K562 (cell line): ENCODE results near the gene TRPC1. TPM values are rescaled to one million over a fixed set of nuclear protein-coding genes. Genes with fewer than 3 reads are reported as not detected.

ENCODE experiments used
- ATAC-seq: fragments of 200-7000 bp; cut with Tn5 transposase; 3 replicates; pipeline ENCODE4 v1.9.1; 2020; ENCODE audit warnings: moderate library complexity
- BruUV-seq: library from RNA; stranded (reverse); fragments of 400-500 nt; replicated peaks from 2 replicates; lab custom pipeline; 2021; lab: Mats Ljungman, UMichigan
- CTCF ChIA-PET: fragments of 300-600 bp; formaldehyde crosslinking; extraction: SDS; loops from one replicate; lab custom pipeline; 2021; ENCODE audit warnings: low intra/inter-chr PET ratio; lab: Yijun Ruan, JAX
- POLR2A ChIA-PET: fragments of 300-600, 350-650 bp; sonication (Branson Sonifier 250); formaldehyde crosslinking; extraction: SDS; loops from one replicate; lab custom pipeline; 2021; ENCODE audit warnings: antibody characterized with exemption, inconsistent platforms; lab: Yijun Ruan, JAX
- DNase-seq, 4 experiments: peaks; one replicate each; pipeline versions ENCODE4 v3.0.0 to v3.0.0-alpha.2; 2011 to 2018; ENCODE audit warnings: low spot score in 3 of 4, mixed read lengths in 3 of 4; ENCODE audit errors: extremely low read depth in 1 of 4
- FAIRE-seq: peaks from 2 replicates; lab custom pipeline; 2011; peaks lifted over from hg19 to GRCh38; lab: Jason Lieb, UNC
- H2AFZ ChIP-seq: 2 replicates; pipeline ENCODE4 v1.6.0; 2011; ENCODE audit warnings: low read depth, low read length, control low read depth, inconsistent platforms
- H3K27ac ChIP-seq: fragments of 200-600 bp; 3 replicates; pipeline ENCODE4 v1.8.0; 2011; ENCODE audit warnings: low read depth, mild to moderate bottlenecking, control low read depth, inconsistent platforms, low read length, moderate library complexity, mixed read lengths; ENCODE audit errors: extremely low read depth
- H3K27me3 ChIP-seq, 2 experiments: fragments of 300-600 bp in 1 of 2; 2 replicates in 1 of 2; 3 replicates in 1 of 2; pipeline versions ENCODE4 v1.6.0 to v1.8.0; 2011; ENCODE audit warnings: inconsistent platforms in 2 of 2, low read length in 2 of 2, mild to moderate bottlenecking in 1 of 2, mixed read lengths in 1 of 2, moderate library complexity in 1 of 2; ENCODE audit not compliant: control insufficient read depth in 2 of 2, insufficient read depth in 2 of 2
- H3K36me3 ChIP-seq: fragments of 300-600 bp; 3 replicates; pipeline ENCODE4 v1.8.0; 2011; ENCODE audit warnings: mild to moderate bottlenecking, low read length, inconsistent platforms; ENCODE audit not compliant: control insufficient read depth, insufficient read depth
- H3K4me1 ChIP-seq, 2 experiments: fragments of 200-600 bp in 1 of 2; replicated peaks in 1 of 2; 2 replicates in 1 of 2; 3 replicates in 1 of 2; pipeline versions ENCODE4 v1.5.1 to v1.8.0; 2011; ENCODE audit warnings: inconsistent platforms in 2 of 2, low read length in 2 of 2, mild to moderate bottlenecking in 1 of 2, mixed read lengths in 1 of 2, moderate library complexity in 1 of 2; ENCODE audit not compliant: control insufficient read depth in 2 of 2, insufficient read depth in 2 of 2
- H3K4me2 ChIP-seq: 2 replicates; pipeline ENCODE4 v1.6.1; 2011; ENCODE audit warnings: low read length, control low read depth, inconsistent platforms, mixed read lengths; ENCODE audit not compliant: insufficient read depth
- H3K4me3 ChIP-seq: fragments of 200-600 bp; sonication (generic), shearing (Covaris generic); 2 replicates; pipeline ENCODE4 v1.5.1; 2016; ENCODE audit warnings: control low read depth, inconsistent platforms
- H3K79me2 ChIP-seq: fragments of 200-600 bp; 3 replicates; pipeline ENCODE4 v1.8.0; 2011; ENCODE audit warnings: low read length, inconsistent platforms; ENCODE audit not compliant: control insufficient read depth, insufficient read depth
- H3K9ac ChIP-seq, 2 experiments: 2 replicates each; pipeline versions ENCODE4 v1.6.0 to v1.6.1; 2011; ENCODE audit warnings: low read depth in 2 of 2, low read length in 2 of 2, control low read depth in 1 of 2, inconsistent platforms in 1 of 2, mild to moderate bottlenecking in 1 of 2, mixed read lengths in 1 of 2; ENCODE audit not compliant: insufficient read depth in 1 of 2
- H3K9me1 ChIP-seq: one replicate; pipeline ENCODE4 v1.6.0; 2011; ENCODE audit warnings: inconsistent platforms, mild to moderate bottlenecking, low read length, moderate library complexity; ENCODE audit not compliant: control insufficient read depth, insufficient read depth
- H3K9me3 ChIP-seq: replicated peaks from 2 replicates; pipeline ENCODE4 v1.5.1; 2011; ENCODE audit warnings: low read depth, low read length, inconsistent platforms; ENCODE audit not compliant: control insufficient read depth, insufficient read depth
- H4K20me1 ChIP-seq: replicated peaks from 2 replicates; pipeline ENCODE4 v1.6.1; 2011; ENCODE audit warnings: low read length, inconsistent platforms, mixed read lengths; ENCODE audit not compliant: control insufficient read depth, insufficient read depth
- BRD9 ChIP-seq: fragments of 450-650 bp; IDR thresholded peaks from 2 replicates; pipeline ENCODE4 v1.6.1; 2018; ENCODE audit warnings: low read depth; ENCODE audit not compliant: partially characterized antibody
- NR2F6 ChIP-seq: fragments of 450-650 bp; formaldehyde crosslinking; IDR thresholded peaks from 2 replicates; pipeline ENCODE4 v1.4.0; 2020; ENCODE audit warnings: mild to moderate bottlenecking
- STAT5B ChIP-seq: fragments of 250-450 bp; sonication (Bioruptor Pico); IDR thresholded peaks from 2 replicates; pipeline ENCODE4 v1.8.0; 2021; ENCODE audit warnings: mild to moderate bottlenecking, inconsistent platforms
- XRCC5 ChIP-seq: fragments of 200-400 bp; formaldehyde crosslinking; IDR thresholded peaks from 2 replicates; pipeline ENCODE4 v1.6.1; 2017; ENCODE audit warnings: low read depth, mild to moderate bottlenecking, low read length
- ZFX ChIP-seq: sonication (generic); formaldehyde crosslinking; IDR thresholded peaks from 2 replicates; pipeline ENCODE4 v1.8.0; 2022; ENCODE audit warnings: mild to moderate bottlenecking, missing genetic modification reagents, moderate library complexity
- ZNF212 ChIP-seq: fragments of 450-650 bp; formaldehyde crosslinking; IDR thresholded peaks from 2 replicates; pipeline ENCODE4 v1.4.0; 2020; ENCODE audit warnings: mild to moderate bottlenecking
- WGBS: fragments of 100-300 bp; shearing (Covaris generic); methylation state at CpG from one replicate; pipeline ENCODE4 v1.1.6; 2016; ENCODE audit warnings: low coverage, mixed read lengths; ENCODE audit not compliant: insufficient coverage; ENCODE audit errors: missing lambda C conversion rate; 5-methylcytosine and 5-hydroxymethylcytosine counted together
- in situ Hi-C: fragments of 300-500 bp; cut with MboI; formaldehyde crosslinking; loops from 4 replicates; pipeline ENCODE4 v1.15.0; 2018; ENCODE audit warnings: inconsistent platforms, mixed read lengths
- intact Hi-C: fragments of 100-400 bp; cut with micrococcal nuclease; formaldehyde crosslinking; loops from 2 replicates; pipeline ENCODE4 v1.14.2; 2022
- polyA plus RNA-seq, 8 experiments: library from polyadenylated mRNA; depleted of rRNA in 4 of 8; stranded (reverse) in 5 of 8; unstranded in 3 of 8; fragments of >200 nt; fragmentation: Nextera tagmentation in 2 of 8; fragmentation: Illumina TruSeq in 1 of 8; extraction: Ambion mirVana in 2 of 8; extraction: Trizol in 1 of 8; gene quantifications; 2 replicates each; pipeline versions ENCODE4 v1.2.1 to v1.2.3, GENCODE V29; 2011 to 2014; ENCODE audit warnings: inconsistent platforms in 1 of 8, missing spikeins in 1 of 8
- total RNA-seq, 7 experiments: library from RNA; depleted of rRNA in 6 of 7; stranded (reverse); fragments of >200 nt in 6 of 7; fragmentation: Illumina TruSeq in 2 of 7; extraction: Trizol in 2 of 7; gene quantifications; 2 replicates each; pipeline versions ENCODE4 v1.2.1 to v1.2.3, GENCODE V29; 2011 to 2021; ENCODE audit warnings: low replicate concordance in 1 of 7
- TF ChIP-seq, protein P1 (sequence below), 2 experiments: fragments of 150-350 bp in 1 of 2; IDR thresholded peaks; 2 replicates each; pipeline ENCODE4 v1.6.1; 2012 to 2016; ENCODE audit warnings: low read depth in 2 of 2, low read length in 2 of 2, mild to moderate bottlenecking in 1 of 2, moderate library complexity in 1 of 2
- TF ChIP-seq, protein P2 (sequence below): sonication (generic); formaldehyde crosslinking; IDR thresholded peaks from 2 replicates; pipeline ENCODE4 v1.4.0; 2020; ENCODE audit warnings: mild to moderate bottlenecking, missing genetic modification reagents
- TF ChIP-seq, protein P3 (sequence below): fragments of 250-450 bp; sonication (Bioruptor Pico); IDR thresholded peaks from 2 replicates; pipeline ENCODE4 v1.8.0; 2021; ENCODE audit warnings: moderate library complexity, mild to moderate bottlenecking, inconsistent platforms
- TF ChIP-seq, protein P4 (sequence below): fragments of 450-650 bp; IDR thresholded peaks from 2 replicates; pipeline ENCODE4 v1.6.1; 2017; ENCODE audit warnings: antibody characterized with exemption
- TF ChIP-seq, protein P5 (sequence below): fragments of 150-350 bp; conservative IDR thresholded peaks from 2 replicates; pipeline ENCODE4 v1.6.1; 2014; ENCODE audit warnings: low read length

Gene TRPC1
- total and polyA plus RNA-seq, 9 of the 15 experiments (the other 6 are each of a cell fraction or from before 2014, with no cell fraction given): 1.4 to 6.5 (median 3.0) TPM

DNA sequence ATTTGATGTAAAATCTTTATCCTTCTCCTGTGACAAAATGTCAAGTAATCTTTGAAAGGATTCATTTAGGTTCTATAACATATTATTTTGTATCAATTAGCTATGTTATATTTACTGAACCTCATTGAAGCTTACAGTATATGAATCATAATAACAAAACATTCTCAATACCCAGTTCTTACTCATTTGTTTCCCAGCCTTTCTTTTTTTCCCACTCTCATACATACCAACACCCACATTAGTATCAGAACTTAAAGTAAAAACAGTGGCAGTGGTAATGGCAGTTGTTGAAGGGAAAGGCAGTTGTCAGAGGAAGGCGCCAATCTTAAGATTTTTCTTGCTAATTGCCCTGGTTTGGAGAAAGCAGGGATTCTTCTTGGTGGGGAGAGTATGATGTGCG is 33.2 kb upstream of the TRPC1 start (continued):
- TF ChIP-seq, protein P1, sequence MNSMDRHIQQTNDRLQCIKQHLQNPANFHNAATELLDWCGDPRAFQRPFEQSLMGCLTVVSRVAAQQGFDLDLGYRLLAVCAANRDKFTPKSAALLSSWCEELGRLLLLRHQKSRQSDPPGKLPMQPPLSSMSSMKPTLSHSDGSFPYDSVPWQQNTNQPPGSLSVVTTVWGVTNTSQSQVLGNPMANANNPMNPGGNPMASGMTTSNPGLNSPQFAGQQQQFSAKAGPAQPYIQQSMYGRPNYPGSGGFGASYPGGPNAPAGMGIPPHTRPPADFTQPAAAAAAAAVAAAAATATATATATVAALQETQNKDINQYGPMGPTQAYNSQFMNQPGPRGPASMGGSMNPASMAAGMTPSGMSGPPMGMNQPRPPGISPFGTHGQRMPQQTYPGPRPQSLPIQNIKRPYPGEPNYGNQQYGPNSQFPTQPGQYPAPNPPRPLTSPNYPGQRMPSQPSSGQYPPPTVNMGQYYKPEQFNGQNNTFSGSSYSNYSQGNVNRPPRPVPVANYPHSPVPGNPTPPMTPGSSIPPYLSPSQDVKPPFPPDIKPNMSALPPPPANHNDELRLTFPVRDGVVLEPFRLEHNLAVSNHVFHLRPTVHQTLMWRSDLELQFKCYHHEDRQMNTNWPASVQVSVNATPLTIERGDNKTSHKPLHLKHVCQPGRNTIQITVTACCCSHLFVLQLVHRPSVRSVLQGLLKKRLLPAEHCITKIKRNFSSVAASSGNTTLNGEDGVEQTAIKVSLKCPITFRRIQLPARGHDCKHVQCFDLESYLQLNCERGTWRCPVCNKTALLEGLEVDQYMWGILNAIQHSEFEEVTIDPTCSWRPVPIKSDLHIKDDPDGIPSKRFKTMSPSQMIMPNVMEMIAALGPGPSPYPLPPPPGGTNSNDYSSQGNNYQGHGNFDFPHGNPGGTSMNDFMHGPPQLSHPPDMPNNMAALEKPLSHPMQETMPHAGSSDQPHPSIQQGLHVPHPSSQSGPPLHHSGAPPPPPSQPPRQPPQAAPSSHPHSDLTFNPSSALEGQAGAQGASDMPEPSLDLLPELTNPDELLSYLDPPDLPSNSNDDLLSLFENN (IDR thresholded peaks at IDR 0.05; ENCODE audit: low read depth in 2 of 2, low read length in 2 of 2): no peak
- TF ChIP-seq XRCC5: no peak
- TF ChIP-seq, all 486 proteins: peak for 0

DNA sequence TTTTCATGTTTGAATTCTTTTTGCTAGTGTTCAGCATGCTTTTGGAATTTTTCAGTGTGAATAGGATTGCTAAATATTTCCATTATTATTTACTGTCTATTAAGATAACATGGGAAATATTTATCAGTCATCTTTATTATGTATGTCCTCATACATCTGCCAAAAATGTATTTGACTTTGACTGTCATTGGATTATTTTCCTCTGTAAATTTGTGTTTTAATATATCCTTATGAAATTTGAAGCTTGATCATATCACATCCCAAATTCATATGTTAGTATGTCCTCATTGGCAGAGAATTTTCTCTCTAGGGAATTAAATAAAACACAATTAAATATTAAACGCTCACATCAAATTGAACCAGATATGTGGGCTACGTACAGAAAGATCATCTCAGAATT is 32.3 kb upstream of the TRPC1 start:
- intact Hi-C loops (no loop called here), in situ Hi-C loops (no loop called here)
- Histone ChIP-seq H3K9me3 (no peaks in the 10 kb centered on the region), H3K27ac (no peak overlapping the region), H3K9me1 (no peaks in the 10 kb centered on the region), H3K4me2 (no peak overlapping the region), H3K4me1 (no peaks in the 10 kb centered on the region; a peak in 1 of 5 replicates), H3K27me3 (no peaks in the 10 kb centered on the region), H2AFZ (no peak overlapping the region), H3K9ac (no peak overlapping the region), H4K20me1 (no peaks in the 10 kb centered on the region), H3K36me3 (no peaks in the 10 kb centered on the region; the same call in 1 of the 3 replicates), H3K4me3 (no peak overlapping the region), H3K79me2 (no peaks in the 10 kb centered on the region)
- ATAC-seq (no peak), DNase-seq (no peak), FAIRE-seq (no peak)
- WGBS: 85% methylated on average over 2 of the region's 2 CpGs
- POLR2A ChIA-PET: no interaction called here
- BruUV-seq: no TSS peak
- CTCF ChIA-PET: no interaction called here
- TF ChIP-seq, protein P2, sequence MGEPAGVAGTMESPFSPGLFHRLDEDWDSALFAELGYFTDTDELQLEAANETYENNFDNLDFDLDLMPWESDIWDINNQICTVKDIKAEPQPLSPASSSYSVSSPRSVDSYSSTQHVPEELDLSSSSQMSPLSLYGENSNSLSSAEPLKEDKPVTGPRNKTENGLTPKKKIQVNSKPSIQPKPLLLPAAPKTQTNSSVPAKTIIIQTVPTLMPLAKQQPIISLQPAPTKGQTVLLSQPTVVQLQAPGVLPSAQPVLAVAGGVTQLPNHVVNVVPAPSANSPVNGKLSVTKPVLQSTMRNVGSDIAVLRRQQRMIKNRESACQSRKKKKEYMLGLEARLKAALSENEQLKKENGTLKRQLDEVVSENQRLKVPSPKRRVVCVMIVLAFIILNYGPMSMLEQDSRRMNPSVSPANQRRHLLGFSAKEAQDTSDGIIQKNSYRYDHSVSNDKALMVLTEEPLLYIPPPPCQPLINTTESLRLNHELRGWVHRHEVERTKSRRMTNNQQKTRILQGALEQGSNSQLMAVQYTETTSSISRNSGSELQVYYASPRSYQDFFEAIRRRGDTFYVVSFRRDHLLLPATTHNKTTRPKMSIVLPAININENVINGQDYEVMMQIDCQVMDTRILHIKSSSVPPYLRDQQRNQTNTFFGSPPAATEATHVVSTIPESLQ (CRISPR knock-in tag): no peak
- TF ChIP-seq, protein P3, sequence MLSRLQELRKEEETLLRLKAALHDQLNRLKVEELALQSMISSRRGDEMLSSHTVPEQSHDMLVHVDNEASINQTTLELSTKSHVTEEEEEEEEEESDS (CRISPR knock-in tag): no peak
- TF ChIP-seq ZNF212: no peak
- TF ChIP-seq, protein P4, sequence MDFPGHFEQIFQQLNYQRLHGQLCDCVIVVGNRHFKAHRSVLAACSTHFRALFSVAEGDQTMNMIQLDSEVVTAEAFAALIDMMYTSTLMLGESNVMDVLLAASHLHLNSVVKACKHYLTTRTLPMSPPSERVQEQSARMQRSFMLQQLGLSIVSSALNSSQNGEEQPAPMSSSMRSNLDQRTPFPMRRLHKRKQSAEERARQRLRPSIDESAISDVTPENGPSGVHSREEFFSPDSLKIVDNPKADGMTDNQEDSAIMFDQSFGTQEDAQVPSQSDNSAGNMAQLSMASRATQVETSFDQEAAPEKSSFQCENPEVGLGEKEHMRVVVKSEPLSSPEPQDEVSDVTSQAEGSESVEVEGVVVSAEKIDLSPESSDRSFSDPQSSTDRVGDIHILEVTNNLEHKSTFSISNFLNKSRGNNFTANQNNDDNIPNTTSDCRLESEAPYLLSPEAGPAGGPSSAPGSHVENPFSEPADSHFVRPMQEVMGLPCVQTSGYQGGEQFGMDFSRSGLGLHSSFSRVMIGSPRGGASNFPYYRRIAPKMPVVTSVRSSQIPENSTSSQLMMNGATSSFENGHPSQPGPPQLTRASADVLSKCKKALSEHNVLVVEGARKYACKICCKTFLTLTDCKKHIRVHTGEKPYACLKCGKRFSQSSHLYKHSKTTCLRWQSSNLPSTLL: no peak
- TF ChIP-seq, protein P5, sequence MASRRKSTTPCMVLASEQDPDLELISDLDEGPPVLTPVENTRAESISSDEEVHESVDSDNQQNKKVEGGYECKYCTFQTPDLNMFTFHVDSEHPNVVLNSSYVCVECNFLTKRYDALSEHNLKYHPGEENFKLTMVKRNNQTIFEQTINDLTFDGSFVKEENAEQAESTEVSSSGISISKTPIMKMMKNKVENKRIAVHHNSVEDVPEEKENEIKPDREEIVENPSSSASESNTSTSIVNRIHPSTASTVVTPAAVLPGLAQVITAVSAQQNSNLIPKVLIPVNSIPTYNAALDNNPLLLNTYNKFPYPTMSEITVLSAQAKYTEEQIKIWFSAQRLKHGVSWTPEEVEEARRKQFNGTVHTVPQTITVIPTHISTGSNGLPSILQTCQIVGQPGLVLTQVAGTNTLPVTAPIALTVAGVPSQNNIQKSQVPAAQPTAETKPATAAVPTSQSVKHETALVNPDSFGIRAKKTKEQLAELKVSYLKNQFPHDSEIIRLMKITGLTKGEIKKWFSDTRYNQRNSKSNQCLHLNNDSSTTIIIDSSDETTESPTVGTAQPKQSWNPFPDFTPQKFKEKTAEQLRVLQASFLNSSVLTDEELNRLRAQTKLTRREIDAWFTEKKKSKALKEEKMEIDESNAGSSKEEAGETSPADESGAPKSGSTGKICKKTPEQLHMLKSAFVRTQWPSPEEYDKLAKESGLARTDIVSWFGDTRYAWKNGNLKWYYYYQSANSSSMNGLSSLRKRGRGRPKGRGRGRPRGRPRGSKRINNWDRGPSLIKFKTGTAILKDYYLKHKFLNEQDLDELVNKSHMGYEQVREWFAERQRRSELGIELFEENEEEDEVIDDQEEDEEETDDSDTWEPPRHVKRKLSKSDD: no peak
- TF ChIP-seq BRD9: no peak
- TF ChIP-seq ZFX (CRISPR knock-in tag): no peak
- no peak for TF ChIP-seq NR2F6 (CRISPR knock-in tag)
- no peak for TF ChIP-seq STAT5B (CRISPR knock-in tag)
